Activated CD4-positive, alpha-beta T cell treated with anti-CD3 and anti-CD28 coated beads, Interleukin-10, Interleukin-2, amounts not matched to agents 100 ng/mL and 50 ng/mL, durations not matched to agents 16 hours and 8 hours (primary cell): ENCODE measurements around the gene MUC21.
"Not testable (repeated sequence)": the region's sequence is repeated elsewhere in the genome, so short reads cannot be mapped to it uniquely, and the experiment has no call there.

ENCODE experiments used
- DNase-seq: peaks from one replicate; pipeline ENCODE4 v3.0.0-alpha.2; 2020

Gene MUC21

DNA sequence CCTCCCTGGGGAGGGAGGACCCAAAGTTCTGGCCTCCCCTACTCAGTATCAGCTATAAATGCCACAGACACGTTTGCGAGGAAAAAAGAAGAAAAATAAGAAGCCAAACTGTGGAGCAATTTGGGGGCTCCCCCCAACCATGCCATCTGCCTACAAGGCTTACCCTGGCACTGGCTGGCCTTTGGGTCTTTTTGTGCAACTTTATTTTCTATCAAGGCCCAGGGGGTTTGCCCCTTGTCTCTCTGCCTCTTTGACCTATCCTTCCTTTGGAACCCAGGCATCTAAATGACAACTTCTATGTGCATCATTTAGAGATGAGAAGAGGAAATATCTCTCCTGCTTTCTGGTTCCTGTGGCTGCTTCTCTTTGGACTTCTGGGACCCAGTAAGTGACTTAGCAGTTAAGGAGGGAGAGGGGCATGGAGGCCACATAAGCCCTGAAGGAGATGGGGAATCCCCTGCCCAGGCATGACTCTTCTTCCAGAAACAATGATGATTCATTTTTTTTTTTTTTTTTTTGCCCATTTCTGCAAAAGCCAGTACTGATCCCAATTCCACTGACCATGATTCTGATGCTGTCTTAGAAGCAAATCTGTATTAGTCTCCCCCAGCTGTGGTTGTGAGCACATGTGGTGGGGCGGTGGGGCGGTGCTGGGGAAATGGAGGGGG, 27.0 kb downstream of the MUC21 start, which contains the start of gene MUC22:
MUC22 (plus strand) TSS at position 82 of the 668 bp plus-strand sequence; CDS start at position 315, 233 bp downstream.
- DNase-seq, result peak; percentile 31

DNA sequence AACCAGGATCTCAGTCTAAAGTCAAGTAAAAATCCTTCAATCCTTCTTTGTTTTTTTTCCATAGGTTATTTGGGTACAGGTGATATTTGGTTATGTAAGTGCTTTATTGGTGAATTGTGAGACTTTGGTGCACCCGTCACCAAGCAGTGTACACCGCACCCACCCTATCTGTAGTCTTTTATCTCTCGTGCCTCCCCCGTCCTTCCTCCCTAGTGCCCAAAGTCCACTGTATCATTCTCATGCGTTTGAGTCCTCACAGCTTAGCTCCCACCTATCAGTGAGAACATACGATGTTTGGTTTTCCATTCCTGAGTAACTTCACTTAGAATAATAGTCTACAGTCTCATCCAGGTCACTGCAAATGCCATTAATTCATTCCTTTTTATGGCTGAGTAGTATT, 27.6 kb downstream of the MUC21 start:
- no peak for DNase-seq

GRCh38 chr6:31016659-31017299, 33.3 kb downstream of the MUC21 start:
- DNase-seq, result no peak

DNA sequence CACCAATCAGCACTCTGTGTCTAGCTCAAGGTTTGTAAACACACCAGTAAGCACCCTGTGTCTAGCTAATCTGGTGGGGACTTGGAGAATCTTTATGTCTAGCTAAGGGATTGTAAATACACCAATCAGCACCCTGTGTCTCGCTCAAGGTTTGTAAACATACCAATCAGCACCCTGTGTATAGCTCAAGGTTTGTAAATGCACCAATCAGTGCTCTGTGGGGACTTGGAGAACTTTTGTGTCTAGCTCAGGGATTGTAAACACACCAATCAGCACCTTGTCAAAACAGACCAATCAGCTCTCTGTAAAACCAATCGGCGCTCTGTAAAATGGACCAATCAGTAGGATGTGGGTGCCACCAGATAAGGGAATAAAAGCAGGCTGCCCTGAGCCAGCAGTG, 33.9 kb downstream of the MUC21 start:
- DNase-seq, result not testable (repeated sequence)

- no peak for DNase-seq
Measured at GRCh38 chr6:31020057-31020456, 36.5 kb downstream of the MUC21 start.

- not testable (repeated sequence) for DNase-seq
Measured at GRCh38 chr6:31020631-31021255, 37.2 kb downstream of the MUC21 start.

DNA sequence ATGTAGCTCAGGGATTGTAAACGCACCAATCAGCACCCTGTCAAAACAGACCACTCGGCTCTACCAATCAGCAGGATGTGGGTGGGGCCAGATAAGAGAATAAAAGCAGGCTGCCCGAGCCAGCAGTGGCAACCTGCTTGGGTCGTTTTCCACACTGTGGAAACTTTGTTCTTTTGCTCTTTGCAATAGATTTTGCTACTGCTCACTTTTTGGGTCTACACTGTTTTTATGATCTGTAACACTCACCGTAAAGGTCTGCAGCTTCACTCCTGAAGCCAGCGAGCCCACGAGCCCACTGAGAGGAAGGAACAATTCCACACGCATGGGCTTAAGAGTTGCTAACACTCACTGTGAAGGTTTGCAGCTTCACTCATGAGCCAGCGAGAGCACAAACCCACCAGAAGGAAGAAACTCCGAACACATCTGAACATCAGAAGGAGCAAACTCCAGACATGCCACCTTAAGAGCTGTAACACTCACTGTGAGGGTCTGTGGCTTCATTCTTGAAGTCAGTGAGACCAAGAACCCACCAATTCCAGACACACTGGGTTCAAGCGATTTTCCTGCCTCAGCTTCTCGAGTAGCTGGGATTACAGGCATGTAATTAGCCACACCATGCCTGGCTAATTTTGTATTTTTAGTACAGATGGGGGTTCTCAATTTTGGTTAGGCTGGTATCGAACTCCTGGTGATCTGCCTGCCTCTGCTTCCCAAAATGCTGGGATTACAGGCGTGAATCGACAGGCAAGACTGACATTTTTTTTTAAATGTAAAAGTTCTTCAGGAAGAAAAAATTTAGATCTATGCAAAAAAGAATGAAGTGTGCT, 38.4 kb downstream of the MUC21 start:
- DNase-seq, result not testable (repeated sequence)

DNA sequence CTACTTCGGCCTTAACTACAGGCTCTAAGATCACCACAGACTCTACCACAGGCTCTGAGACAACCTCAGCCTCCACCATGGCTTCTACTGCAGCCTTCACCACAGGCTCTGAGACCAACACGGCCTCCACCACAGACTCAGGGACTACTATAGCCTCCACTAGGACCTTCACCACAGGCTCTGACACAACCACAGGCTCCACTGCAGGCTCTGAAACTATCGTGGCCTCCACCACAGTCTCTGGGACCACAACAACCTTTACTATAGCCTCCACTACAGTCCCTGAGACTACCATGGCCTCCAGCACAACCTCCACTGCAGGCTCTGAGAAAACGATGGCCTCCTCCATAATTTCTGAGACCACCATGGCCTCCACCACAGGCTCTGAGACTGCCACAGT, 42.1 kb downstream of the MUC21 start:
- no peak for DNase-seq

DNA sequence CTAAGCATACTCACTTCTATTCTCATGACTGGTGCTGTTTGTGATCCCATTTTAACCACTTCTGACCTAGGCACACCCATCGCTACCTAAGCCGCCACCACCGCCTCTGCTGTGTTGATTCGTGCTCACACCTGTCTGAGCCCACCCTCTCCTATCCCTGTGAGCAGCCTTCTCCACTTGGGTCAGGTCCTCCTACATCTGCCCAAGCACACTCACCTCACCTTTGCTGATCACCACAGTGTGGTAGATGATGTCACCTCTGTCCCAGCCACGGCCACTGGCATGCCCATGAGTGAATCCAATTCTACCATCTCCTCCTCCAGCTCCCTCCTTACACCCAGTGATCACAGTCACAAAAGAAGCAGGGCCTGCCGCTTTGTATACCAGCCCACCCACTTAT, 47.6 kb downstream of the MUC21 start:
- DNase-seq, result no peak

GRCh38 chr6:31033075-31033474, 49.6 kb downstream of the MUC21 start:
- no peak for DNase-seq

DNA sequence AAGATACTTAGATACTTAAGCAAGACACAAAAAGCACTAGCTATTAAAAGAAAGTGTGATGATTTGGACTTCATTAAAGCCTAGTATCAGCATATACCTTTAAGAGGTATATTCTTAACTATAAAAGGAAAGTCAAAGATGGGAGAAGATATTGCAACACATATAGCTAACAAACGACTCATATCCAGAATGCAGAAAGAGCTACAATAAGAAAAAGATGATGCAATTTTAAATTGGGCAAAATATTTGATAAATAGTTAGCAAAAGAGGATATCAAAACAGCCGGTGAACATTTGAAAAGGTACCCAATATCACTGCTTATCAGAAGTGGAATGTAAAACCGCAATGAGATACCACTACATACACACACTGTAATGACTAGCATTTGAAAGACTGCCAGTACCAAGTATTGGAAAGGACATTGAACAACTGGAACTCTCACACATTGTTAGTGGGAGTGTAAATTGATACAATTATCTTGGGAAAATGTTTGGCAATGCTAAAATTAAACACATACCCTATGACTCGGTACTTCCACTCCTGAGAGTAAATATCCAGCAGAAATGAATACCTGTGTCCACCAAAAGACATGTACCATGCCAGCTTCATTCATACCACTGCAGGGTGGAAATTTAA, 52.5 kb downstream of the MUC21 start:
- no peak for DNase-seq

- no peak for DNase-seq
Measured at GRCh38 chr6:31037169-31037568, 53.7 kb downstream of the MUC21 start.

DNA sequence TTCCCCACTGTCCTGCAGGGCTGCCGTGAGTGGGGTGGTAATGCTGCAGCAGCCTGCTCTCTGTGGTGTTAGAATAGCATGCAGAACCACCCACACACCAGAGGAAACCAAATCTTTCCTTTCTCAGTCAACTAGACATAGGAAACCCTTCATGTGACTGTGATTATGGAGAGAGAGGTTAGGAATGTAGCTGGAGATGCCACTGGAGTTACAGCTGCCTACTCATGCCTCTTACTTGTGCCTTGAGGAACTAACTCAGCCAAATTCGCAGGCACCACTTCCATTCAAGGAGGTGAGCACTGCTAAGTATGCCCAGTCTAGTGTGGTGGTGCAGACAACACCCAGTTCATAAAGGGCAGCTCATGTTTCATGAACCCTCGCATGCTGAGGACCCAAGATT, 54.2 kb downstream of the MUC21 start:
- DNase-seq, result no peak

GRCh38 chr6:31038559-31038958, 55.0 kb downstream of the MUC21 start:
- DNase-seq, result no peak
